Naive B cell (primary cell): ENCODE data around the gene RBP5. TPM values are rescaled to one million over a fixed set of nuclear protein-coding genes. Genes with fewer than 3 reads are reported as not detected.
A peak's percentile ranks its signal among the peaks of the same experiment; 100 is the strongest.

Experiments used
- ATAC-seq, 2 donors: fragments of 150-1000 bp; cut with Tn5 transposase; 2 replicates each; pipeline ENCODE4 v1.10.0; 2021; ENCODE audit warnings: low read depth in 2 of 2, mild to moderate bottlenecking in 2 of 2, moderate library complexity in 2 of 2
- DNase-seq: peaks from one replicate; pipeline ENCODE4 v3.0.0; 2022
- H3K27ac Mint-ChIP-seq, 6 donors: one replicate each; pipeline ENCODE4 v1.8.0; 2020 to 2022; ENCODE audit warnings: mild to moderate bottlenecking in 6 of 6, mixed read lengths in 6 of 6, moderate library complexity in 5 of 6, inconsistent platforms in 2 of 6
- H3K27me3 Mint-ChIP-seq, 3 donors: one replicate each; pipeline ENCODE4 v1.8.0; 2021 to 2022; ENCODE audit warnings: mixed read lengths in 3 of 3, mild to moderate bottlenecking in 1 of 3
- H3K36me3 Mint-ChIP-seq, 2 donors: one replicate each; pipeline ENCODE4 v1.8.0; 2020 to 2022; ENCODE audit warnings: mixed read lengths in 2 of 2, inconsistent platforms in 1 of 2, mild to moderate bottlenecking in 1 of 2
- H3K4me1 Mint-ChIP-seq, 3 donors: one replicate each; pipeline ENCODE4 v1.8.0; 2020 to 2022; ENCODE audit warnings: mixed read lengths in 3 of 3, inconsistent platforms in 1 of 3, mild to moderate bottlenecking in 1 of 3, moderate library complexity in 1 of 3
- H3K4me3 Mint-ChIP-seq, 8 donors: one replicate each; pipeline ENCODE4 v1.8.0; 2020 to 2022; ENCODE audit warnings: mild to moderate bottlenecking in 8 of 8, mixed read lengths in 8 of 8, moderate library complexity in 8 of 8, inconsistent platforms in 2 of 8
- H3K9me3 Mint-ChIP-seq, 7 donors: one replicate each; pipeline ENCODE4 v1.8.0; 2020 to 2022; ENCODE audit warnings: mixed read lengths in 7 of 7, mild to moderate bottlenecking in 5 of 7, inconsistent platforms in 2 of 7, moderate library complexity in 1 of 7
- polyA plus RNA-seq, 6 donors: library from polyadenylated mRNA; unstranded; fragments of 300-500 nt; fragmentation: Illumina TruSeq; gene quantifications; one replicate each; pipeline ENCODE4 v1.2.3, GENCODE V29; 2021; ENCODE audit warnings: low read depth in 6 of 6

Gene RBP5
- polyA plus RNA-seq, 6 donors from 2014 or later, result 0.51 TPM; not detected in 5

DNA sequence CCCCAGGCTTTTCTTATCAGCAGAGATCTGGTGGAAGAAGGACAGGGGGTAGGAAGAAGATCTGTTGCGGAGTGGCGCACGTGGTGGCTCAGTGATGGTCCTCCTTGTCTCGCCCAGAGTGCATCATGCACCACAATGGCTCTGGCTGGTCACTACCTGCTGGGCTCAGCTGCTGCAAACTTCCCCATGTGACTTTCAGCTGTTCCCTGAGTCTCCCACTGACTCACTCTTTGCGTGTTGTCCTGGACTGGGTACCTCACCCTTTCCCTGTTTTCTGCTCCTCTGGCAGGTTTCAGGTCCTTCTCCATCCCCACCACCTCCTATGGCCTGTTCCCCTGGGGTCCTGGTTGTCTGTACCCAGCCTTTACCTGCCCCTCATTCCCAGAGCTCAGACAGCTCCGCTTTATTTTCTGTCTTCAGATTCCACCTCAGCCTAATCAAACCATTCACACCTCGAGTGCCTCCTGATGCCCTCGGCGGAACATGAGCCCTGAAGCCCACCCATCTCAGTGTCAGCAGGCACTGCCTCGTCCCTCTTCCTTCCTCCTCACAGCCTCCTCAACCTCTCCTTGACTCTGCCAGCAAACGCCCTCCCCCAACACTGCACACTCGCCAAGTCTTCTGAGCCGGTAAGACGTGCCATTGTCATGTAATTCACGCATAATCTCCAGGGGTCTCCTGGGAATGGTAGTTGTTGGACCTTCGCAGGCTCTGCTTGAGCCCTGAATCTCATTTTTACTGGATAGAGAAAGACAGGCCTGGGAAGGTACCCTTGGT, 38.3 kb downstream of the RBP5 start:
- Mint-ChIP-seq H3K27me3 (peaks cover 0 to 13% (median 8%) of the 10 kb centered on the region in 3 donors), H3K27ac (peak overlapping the region in 1 of 6 donors; percentile 77), H3K4me3 (peak overlapping the region in 1 of 8 donors; percentile 47), H3K9me3 (no peaks in the 10 kb centered on the region), H3K36me3 (no peaks in the 10 kb centered on the region), H3K4me1 (peaks cover 6 to 13% (median 6%) of the 10 kb centered on the region in 3 donors)
- ATAC-seq (no peak), DNase-seq (no peak)

DNA sequence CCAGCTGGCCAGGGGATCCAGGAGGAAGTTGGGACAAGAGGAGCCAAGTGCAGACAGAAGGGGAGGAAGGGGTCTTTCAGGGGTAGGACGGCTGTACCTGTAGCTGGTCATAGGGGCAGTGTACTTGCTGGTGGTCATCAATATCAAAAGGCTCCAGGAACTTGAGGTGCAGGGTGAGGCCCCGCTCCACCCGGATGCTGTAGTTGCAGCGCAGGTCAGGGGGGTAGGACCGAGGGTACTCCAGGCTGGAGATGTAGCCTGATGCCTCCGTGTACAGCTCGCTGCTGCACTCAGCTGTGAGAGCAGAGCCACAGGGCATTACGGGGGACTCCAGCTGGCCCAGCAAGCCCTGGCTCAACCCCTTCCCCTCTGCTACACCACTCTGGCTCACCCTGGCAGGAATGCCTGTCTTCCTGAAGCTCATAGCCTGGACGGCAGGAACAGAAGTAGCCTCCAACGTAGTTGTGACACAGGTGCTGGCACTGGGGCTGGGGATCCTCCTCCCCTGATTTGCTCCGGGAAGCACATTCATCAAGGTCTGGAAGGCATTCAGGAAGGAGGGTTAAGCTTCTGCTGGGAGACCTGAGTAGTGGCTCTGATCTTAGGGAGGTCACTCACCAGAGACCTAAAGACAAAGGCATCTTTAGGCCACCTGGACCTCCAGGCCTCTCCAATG, 39.4 kb downstream of the RBP5 start:
- ATAC-seq, result no peak

DNA sequence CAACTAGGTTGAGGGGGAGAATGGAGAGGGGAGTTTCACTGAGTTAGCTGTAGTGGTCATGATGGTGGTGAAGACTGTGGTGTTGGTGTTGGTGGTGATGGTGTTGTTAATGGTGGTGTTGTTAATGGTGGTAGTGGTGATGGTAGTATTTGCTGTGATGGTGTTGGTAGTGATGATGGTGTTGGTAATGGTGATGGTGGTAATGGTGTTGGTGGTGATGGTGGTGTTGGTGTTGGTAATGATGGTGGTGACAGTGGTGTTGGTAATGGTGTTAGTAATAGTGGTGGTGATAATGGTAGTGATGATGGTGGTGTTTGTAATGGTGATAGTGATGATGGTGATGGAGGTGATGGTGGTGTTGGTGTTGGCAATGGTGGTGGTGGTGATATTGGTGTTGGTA, 45.6 kb downstream of the RBP5 start:
- ATAC-seq (no peak), DNase-seq (no peak)
- Mint-ChIP-seq H3K27me3 (no peaks in the 10 kb centered on the region), H3K4me3 (no peak overlapping the region), H3K4me1 (peaks cover 0 to 4% (median 0%) of the 10 kb centered on the region in 3 donors), H3K36me3 (no peaks in the 10 kb centered on the region), H3K27ac (peak overlapping the region in 1 of 6 donors; percentile 75), H3K9me3 (peaks cover 0 to 5% (median 0%) of the 10 kb centered on the region in 7 donors)

More for the DNA sequence above, 39.4 kb downstream of the RBP5 start:
- H3K36me3 Mint-ChIP-seq, result no peaks in the 10 kb centered on the region
- H3K27me3 Mint-ChIP-seq, result peaks cover 0 to 13% (median 8%) of the 10 kb centered on the region in 3 donors
- H3K4me3 Mint-ChIP-seq, result peak overlapping the region in 1 of 8 donors; percentile 77
- no peaks in the 10 kb centered on the region for H3K9me3 Mint-ChIP-seq
- H3K4me1 Mint-ChIP-seq, result peaks cover 6 to 11% (median 6%) of the 10 kb centered on the region in 3 donors
- peak overlapping the region in 1 of 6 donors; percentile 39 for H3K27ac Mint-ChIP-seq
- DNase-seq, result no peak

DNA sequence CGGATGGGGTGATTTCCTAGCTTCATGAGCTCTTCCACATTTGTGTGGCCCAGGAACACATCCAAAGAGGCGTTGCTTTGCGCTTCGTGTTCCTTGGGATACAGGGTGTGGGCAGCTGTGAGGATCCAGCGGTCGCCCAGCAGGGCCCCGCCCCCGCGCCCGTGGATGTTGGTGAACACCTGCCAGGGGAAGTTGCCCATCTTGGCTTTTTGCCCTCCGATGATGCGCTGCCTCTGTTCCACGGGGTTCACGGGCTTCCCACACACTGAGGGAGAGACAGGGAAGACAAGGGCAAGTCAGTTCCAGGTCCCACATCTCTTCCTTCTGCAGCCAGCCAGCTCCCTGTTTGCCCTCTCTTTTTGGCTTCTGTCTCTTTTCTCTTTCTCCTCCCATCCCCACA, 47.7 kb downstream of the RBP5 start:
- DNase-seq (no peak), ATAC-seq (no peak)
- H3K4me3 Mint-ChIP-seq, result no peak overlapping the region
- peaks cover 5 to 14% (median 5%) of the 10 kb centered on the region in 3 donors for H3K27me3 Mint-ChIP-seq
- no peak overlapping the region for H3K27ac Mint-ChIP-seq
- no peaks in the 10 kb centered on the region for H3K36me3 Mint-ChIP-seq
- peaks cover 0 to 5% (median 0%) of the 10 kb centered on the region in 7 donors for H3K9me3 Mint-ChIP-seq
- H3K4me1 Mint-ChIP-seq, result peaks cover 0 to 4% (median 0%) of the 10 kb centered on the region in 3 donors

DNA sequence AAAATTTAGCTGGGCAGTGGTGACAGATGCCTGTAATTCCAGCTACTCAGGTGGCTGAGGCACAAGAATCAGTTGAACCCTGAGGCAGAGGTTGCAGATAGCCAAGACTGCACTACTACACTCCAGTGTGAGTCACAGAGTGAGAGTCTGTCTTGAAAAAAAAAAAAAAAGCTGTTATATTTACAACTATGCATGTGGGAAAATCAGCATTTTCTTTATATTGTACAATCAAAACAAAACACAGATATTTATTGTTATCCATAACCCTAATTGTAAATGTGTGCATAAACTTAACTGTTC, 48.9 kb downstream of the RBP5 start:
- Mint-ChIP-seq H3K36me3 (no peaks in the 10 kb centered on the region), H3K4me3 (no peak overlapping the region), H3K9me3 (peaks cover 0 to 5% (median 0%) of the 10 kb centered on the region in 7 donors), H3K27ac (peak overlapping the region in 1 of 6 donors; percentile 8), H3K4me1 (peaks cover 0 to 4% (median 0%) of the 10 kb centered on the region in 3 donors), H3K27me3 (peaks cover 5 to 23% (median 15%) of the 10 kb centered on the region in 3 donors)
- ATAC-seq (no peak), DNase-seq (no peak)

DNA sequence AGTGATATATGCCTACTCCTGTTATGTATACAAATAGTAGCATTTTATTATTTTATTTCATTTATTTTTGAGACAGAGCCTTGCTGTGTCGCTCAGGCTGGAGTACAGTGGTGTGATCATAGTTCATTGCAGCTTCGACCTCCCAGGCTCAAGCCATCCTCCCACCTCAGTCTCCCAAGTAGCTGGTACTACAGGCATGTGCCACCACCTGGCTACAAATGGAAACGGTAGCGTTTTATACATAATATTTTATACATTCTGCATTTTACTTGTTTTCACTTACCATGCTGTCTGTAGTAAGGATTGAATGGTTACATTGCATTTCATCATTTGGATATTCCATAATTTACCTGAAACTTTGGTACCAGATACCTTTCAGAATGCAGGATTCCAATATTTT, 50.5 kb downstream of the RBP5 start:
- ATAC-seq (no peak), DNase-seq (no peak)
- Mint-ChIP-seq H3K9me3 (peaks cover 0 to 2% (median 0%) of the 10 kb centered on the region in 7 donors), H3K27me3 (peaks cover 5 to 32% (median 19%) of the 10 kb centered on the region in 3 donors), H3K4me3 (no peak overlapping the region), H3K36me3 (no peaks in the 10 kb centered on the region), H3K27ac (no peak overlapping the region), H3K4me1 (peaks cover 0 to 2% (median 0%) of the 10 kb centered on the region in 3 donors)

DNA sequence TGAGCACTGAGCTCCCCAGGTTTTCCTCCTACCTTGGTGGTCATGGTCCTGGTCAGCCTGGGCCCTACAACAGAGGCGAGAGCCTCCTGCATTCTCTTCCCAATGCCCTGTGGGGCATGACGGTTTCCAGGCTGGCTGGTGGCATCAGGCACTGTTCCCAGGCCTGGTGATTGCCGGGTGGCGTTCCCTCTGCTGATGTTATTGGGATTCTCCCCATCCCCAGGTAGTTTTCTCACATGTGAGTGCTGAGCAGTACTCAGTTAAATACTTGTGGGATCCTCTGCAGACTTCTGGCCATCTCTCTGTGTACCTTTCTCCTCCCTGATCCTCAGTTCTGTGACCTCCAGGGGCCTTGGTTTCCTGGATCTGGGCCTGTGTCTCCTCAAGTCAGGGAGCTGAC, 52.2 kb downstream of the RBP5 start:
- Mint-ChIP-seq H3K4me3 (peak overlapping the region in 1 of 8 donors; percentile 3), H3K4me1 (no peaks in the 10 kb centered on the region), H3K27ac (peak overlapping the region in 2 of 6 donors; percentile 39 to 51), H3K36me3 (no peaks in the 10 kb centered on the region), H3K27me3 (peaks cover 18 to 44% (median 25%) of the 10 kb centered on the region in 3 donors), H3K9me3 (no peaks in the 10 kb centered on the region)
- DNase-seq (no peak), ATAC-seq (no peak)

DNA sequence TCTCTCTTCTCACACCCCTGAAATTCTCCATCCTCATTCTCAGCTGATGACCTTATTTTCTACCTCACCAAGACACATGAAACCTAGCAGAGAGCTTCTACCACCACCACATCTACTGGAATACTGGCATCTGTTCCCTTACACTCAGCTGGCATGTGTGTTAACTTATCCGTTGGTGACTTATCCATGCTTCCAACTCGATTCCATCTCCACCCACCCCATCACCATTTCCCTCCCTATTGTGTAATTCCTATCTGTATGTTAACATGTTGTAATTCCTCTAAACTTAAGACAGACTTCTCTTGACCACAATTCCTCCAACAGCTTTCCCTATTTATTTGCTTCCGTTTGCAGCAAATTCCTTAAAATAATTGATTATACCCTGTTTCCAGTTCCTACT, 52.8 kb downstream of the RBP5 start:
- no peak overlapping the region for H3K4me3 Mint-ChIP-seq
- no peak for DNase-seq
- ATAC-seq, result no peak
- H3K9me3 Mint-ChIP-seq, result no peaks in the 10 kb centered on the region
- H3K27ac Mint-ChIP-seq, result peak overlapping the region in 1 of 6 donors; percentile 19
- H3K36me3 Mint-ChIP-seq, result no peaks in the 10 kb centered on the region
- H3K27me3 Mint-ChIP-seq, result peaks cover 18 to 45% (median 25%) of the 10 kb centered on the region in 3 donors
- no peaks in the 10 kb centered on the region for H3K4me1 Mint-ChIP-seq

DNA sequence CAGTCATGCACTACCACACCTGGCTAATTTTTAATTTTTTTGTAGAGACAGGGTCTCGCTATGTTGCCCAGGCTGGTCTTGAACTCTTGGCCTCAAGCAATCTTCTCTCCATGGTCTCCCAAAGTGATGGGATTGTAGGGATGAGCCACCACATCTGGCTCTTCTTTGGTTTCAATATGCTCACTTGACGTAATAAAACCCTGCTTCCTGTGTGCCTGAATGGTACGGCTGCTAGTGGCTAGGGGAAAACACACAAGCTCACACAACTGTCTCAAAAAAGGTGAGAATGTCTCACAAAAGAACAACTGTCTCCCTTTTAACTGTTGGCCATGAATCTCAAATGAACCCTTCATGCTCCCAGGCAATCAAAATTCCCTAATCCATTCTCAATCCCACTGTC, 53.2 kb downstream of the RBP5 start:
- DNase-seq (no peak), ATAC-seq (no peak)
- no peaks in the 10 kb centered on the region for H3K9me3 Mint-ChIP-seq
- H3K27ac Mint-ChIP-seq, result peak overlapping the region in 1 of 6 donors; percentile 1
- no peaks in the 10 kb centered on the region for H3K36me3 Mint-ChIP-seq
- no peak overlapping the region for H3K4me3 Mint-ChIP-seq
- H3K4me1 Mint-ChIP-seq, result no peaks in the 10 kb centered on the region
- H3K27me3 Mint-ChIP-seq, result peaks cover 18 to 50% (median 25%) of the 10 kb centered on the region in 3 donors

DNA sequence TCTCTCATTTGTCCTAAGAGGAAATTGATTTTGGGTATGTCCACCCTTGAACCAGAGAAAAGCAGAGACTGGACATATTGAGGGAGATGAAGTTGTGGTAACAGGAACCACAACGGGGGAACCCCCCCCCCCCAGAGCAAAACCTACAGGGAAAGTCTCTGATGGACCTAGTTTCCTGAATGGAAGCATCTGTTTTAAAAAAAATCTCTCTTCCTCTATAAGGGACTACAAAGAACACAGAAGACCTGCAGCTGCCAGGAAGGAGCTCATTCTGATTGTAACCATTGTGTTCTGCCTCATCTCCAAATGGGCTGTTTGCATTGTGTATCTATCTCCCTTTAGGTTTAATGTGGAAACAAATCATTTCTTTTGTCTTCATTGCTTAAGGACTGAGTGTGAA, 54.7 kb downstream of the RBP5 start:
- Mint-ChIP-seq H3K36me3 (no peaks in the 10 kb centered on the region), H3K4me1 (no peaks in the 10 kb centered on the region), H3K27me3 (peaks cover 18 to 58% (median 37%) of the 10 kb centered on the region in 3 donors), H3K4me3 (no peak overlapping the region), H3K9me3 (no peaks in the 10 kb centered on the region), H3K27ac (no peak overlapping the region)
- ATAC-seq (no peak), DNase-seq (no peak)

Other genes with a start within 250 kb of the RBP5 start
- gene LRRC23, start 224.1 kb downstream of the RBP5 start, polyA plus RNA-seq, result 1 to 10 TPM; 4.1 to 8.7 (median 7.1) TPM
- gene ENO2, start 214.3 kb downstream of the RBP5 start, polyA plus RNA-seq, result 1 to 10 TPM; 3.8 to 8.4 (median 5.9) TPM
- 1 to 10 TPM in 3 of 6 donors, under 1 TPM in 2, not detected in 1; 0.57 to 2.2 (median 1.1) TPM for gene ATN1, start 200.9 kb downstream of the RBP5 start, polyA plus RNA-seq
- not detected for gene RNU7-1, start 185.1 kb downstream of the RBP5 start, polyA plus RNA-seq
- 100 to 1,000 TPM; 126 to 211 (median 194) TPM for gene C12orf57, start 184.9 kb downstream of the RBP5 start, polyA plus RNA-seq
- 1,000 to 10,000 TPM in 1 of 6 donors, 100 to 1,000 TPM in 5; 398 to 1,059 (median 612) TPM for gene PTPN6, start 177.5 kb downstream of the RBP5 start, polyA plus RNA-seq
- 100 to 1,000 TPM; 107 to 127 (median 114) TPM for gene PHB2, start 158.2 kb downstream of the RBP5 start, polyA plus RNA-seq
- gene EMG1, start 158.0 kb downstream of the RBP5 start, polyA plus RNA-seq, result 10 to 100 TPM; 69.7 to 82.7 (median 80.4) TPM
- gene LPCAT3, start 110.4 kb downstream of the RBP5 start, polyA plus RNA-seq, result 10 to 100 TPM; 14.4 to 30.7 (median 16.7) TPM
- gene C1S, start 68.2 kb downstream of the RBP5 start, polyA plus RNA-seq, result under 1 TPM in 1 of 6 donors, not detected in 5; 0.12 TPM
- 1 to 10 TPM in 4 of 6 donors, under 1 TPM in 1, not detected in 1; 0.95 to 3.1 (median 1.9) TPM for gene C1R, start 36.4 kb downstream of the RBP5 start, polyA plus RNA-seq
- gene C1RL, start 19.7 kb downstream of the RBP5 start, polyA plus RNA-seq, result 1 to 10 TPM; 2.4 to 9.6 (median 3.5) TPM
- gene CLSTN3, start 1.5 kb upstream of the RBP5 start, polyA plus RNA-seq, result 1 to 10 TPM in 5 of 6 donors, not detected in 1; 1.7 to 3.4 (median 2.9) TPM
- 10 to 100 TPM in 4 of 6 donors, 1 to 10 TPM in 2; 8.3 to 15.3 (median 12.3) TPM for gene PEX5, start 60.8 kb upstream of the RBP5 start, polyA plus RNA-seq
- gene ACSM4, start 175.2 kb upstream of the RBP5 start, polyA plus RNA-seq, result not detected